Endometrial microvascular endothelial cells (primary cell): ENCODE data around the gene CCNC. TPM values are rescaled to one million over a fixed set of nuclear protein-coding genes. Genes with fewer than 3 reads are reported as not detected.

ENCODE experiments used
- in situ Hi-C: cut with HindIII; loops from 2 replicates; pipeline ENCODE4 v1.10.0; 2017; ENCODE audit warnings: low sequenced_read_pairs, low pct_unique_long_range_greater_than_20kb; ENCODE audit errors: inconsistent ontology term
- total RNA-seq: library from RNA; depleted of rRNA; stranded (reverse); fragments of >200 nt; gene quantifications from one replicate; pipeline ENCODE4 v1.2.3, GENCODE V29; 2015; ENCODE audit errors: inconsistent ontology term

CCNC gene
- total RNA-seq, 1 donor from 2014 or later, result 90.8 TPM

DNA sequence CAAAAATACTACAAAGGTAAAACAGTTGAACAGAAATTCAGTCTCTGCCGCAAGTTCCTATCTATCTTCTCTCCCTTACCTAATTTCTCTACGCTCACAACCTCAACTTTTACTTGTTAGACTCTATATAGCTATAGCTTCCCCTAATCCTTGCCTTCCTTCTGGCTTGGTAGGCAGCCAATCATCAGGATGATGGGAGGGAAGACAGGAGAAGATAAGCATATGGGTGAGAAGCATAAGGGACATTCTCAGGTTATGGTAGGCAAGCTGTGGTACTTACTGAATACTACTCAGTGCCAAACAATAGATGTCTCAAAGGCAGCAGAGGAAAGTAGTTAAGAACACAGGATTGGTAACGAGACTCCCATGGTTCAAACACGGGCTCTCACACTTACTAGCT lies 7.8 kb downstream of the CCNC start:
- in situ Hi-C loops, result no loop called here

DNA sequence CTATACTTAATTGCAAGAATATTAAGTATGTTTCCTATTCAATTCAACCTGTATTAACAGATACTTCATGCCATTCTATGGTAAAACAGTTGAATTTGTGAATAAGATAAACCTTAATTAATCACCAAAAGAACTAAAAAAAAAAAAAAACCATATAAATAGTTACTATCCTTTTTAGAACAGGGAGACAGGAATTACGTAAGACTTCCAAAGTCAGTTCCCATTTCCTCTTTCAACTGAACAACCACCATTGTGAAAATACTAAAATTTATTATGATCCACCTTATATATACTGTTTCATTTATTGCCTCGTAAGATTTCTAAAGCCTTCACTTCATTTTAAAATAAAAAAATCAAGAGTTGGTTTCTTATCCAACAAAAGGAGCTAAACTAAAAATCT lies 9.4 kb downstream of the CCNC start:
- in situ Hi-C loops, result no loop called here

DNA sequence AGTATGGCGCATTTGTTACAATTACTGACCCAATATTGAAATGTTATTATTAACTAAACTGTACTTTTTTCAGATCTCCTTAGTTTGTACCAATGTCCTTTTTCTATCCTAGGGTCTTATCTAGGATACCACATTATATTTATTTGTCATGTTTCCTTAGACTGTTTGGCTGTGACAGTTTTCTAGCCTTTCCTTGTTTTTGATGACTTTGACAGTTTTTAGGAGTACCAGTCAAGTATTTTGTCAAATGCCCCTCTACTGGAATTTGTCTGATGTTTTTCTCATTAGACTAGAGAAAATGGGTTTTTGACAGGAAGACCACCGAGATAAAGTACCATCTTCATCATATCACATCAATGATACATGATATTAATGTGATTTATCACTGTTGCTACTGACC lies 14.6 kb downstream of the CCNC start:
- in situ Hi-C loops, result no loop called here

DNA sequence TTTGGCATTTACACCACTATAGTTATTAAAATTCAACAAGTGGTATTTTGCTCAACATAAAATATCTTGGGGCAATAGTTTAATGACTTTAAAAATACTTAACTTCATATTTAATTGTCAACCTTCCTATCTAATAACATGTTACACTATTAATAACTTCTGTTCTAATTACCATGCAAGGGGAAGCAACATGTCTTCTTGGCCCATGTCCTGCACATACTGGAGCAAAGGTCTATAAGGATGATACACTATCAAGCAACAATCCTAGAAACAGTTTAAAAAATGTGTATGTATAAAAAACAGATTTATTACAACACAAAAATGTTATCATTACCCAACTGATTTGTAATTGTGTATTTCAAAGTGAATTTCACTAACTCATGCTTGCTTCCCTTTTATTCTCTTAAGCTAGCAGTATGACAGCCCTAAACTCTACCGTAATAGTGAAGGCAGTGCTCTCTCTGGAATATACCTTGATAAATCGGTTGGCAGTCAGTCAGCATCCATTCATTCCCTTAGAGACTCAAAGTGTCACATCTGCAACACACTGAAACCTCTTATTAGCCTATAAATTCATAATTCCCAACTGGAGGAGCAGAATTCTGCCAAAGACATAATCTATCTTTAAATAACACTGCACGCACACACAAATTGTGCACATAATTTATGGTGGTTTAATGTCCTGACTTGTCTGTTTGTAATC lies 18.3 kb downstream of the CCNC start:
- in situ Hi-C loops, result no loop called here

GRCh38 chr6:99548706-99549105 lies 19.8 kb downstream of the CCNC start:
- in situ Hi-C loops, result no loop called here

DNA sequence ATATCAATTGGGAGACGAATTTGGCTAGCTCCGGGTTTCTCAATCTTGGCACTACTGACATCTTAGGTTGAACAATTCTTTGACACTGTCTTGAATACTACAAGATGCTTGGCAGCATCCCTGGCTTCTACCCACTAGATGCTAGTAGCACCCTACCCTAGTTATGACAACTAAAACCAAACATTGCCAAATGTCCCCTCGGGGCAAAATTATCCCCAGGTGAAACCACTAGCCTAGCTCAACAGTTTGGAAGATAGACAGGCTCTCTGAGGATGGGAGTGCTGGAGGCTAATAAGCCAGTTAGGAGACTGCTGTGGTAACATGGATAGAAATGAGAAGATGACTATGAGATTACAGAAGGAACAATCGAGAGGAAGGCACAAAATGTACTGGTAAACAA lies 20.9 kb downstream of the CCNC start:
- in situ Hi-C loops, result no loop called here

DNA sequence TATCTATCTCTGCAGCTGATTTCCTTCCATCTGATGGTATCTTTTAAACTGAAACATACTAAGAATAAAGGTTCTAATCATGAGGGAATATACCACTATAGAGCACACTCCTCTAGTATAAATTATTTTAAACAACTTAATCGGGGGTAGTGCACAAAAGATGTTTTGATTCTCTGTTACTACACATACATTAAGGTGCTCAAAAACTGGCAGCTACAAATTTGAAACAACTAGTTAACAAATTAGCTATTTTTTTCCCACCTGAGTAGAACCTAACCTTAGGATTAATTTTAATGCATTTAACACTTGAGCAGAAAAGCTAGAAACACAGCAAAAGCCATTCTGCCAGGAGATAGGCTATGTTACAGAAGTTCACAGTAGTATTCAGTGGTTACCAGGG lies 23.0 kb downstream of the CCNC start:
- in situ Hi-C loops, result no loop called here

DNA sequence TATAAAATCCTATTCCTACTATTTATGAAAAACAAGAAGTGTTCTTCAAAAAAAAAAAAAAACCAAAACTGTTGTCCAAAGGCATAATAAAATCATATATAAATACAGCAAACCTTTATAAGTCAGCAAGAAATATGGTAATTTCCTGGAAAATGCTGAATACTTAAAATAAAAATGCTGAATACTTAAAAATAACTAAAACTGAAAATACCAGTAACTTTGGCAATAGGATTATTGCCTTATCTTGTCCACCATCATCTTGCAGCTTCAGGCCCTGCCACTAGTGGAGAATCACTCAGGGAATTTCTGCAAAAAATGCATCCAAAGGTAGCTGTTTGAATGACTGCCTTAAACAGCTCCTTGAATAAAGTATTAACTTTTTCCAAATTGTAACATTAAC lies 24.5 kb downstream of the CCNC start:
- in situ Hi-C loops, result no loop called here

GRCh38 chr6:99530627-99531026 lies 37.8 kb downstream of the CCNC start:
- in situ Hi-C loops, result no loop called here

DNA sequence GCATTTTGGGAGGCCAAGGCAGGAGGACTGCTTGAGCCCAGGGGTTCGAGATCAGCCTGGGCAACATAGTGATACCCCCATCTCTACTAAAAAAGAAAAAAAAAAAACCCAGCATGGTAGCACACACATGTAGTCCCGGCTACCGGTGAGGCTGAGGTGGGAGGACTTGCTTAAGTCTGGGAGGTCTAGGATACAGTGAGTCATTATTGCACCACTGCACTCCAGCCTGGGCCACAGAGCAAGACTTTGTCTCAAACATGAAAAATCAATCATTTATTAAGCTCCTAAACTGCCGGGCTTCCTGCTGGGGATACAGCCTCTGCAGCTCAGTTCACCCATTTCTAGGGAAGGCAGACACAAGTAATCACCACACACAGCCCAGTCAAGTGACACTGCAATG lies 45.9 kb downstream of the CCNC start:
- in situ Hi-C loops, result no loop called here

GRCh38 chr6:99521633-99522151 lies 46.8 kb downstream of the CCNC start:
- in situ Hi-C loops, result no loop called here

- in situ Hi-C loops, result no loop called here
These were observed 47.4 kb downstream of the CCNC start for GRCh38 chr6:99520855-99521632.

GRCh38 chr6:99519446-99519845 lies 49.0 kb downstream of the CCNC start:
- in situ Hi-C loops, result no loop called here

DNA sequence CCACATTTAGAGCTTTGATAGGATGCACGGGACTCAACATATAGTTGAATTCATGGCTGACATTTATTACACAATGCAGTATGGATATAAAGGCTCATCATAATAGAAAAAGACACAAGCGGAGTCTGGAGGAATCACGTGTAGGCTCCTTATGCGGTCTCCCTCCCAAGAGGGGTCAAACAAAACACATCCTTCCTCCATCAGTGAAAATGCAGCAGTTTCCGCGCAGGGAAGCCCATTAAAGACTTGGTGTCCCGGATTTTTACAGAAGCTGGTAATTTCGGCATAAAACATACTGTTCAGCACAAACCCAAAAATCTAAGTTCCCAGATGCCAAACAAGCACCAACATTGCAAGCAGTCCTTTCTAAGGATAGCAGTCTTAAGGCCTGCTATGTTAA lies 54.4 kb downstream of the CCNC start:
- in situ Hi-C loops, result no loop called here

GRCh38 chr6:99512033-99512432 lies 56.4 kb downstream of the CCNC start:
- in situ Hi-C loops, result no loop called here

DNA sequence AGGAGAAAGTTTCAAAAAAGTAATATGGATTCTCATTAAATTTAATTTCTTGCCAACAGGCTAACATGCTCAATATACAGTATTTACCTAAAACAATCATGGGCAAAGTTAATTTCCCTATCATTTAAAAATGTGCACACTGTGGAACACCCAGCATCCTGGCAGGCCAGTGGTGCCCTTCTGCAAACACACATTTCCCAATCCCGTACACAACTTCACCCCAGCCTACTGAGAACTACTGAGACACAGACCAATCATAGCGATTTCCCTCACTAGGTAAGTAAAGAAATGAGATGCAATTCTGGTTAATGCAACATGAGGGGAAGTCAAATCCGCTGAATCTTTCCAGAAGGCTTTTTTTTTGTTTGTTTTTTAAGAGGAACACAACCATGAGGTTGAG lies 60.8 kb downstream of the CCNC start:
- in situ Hi-C loops, result no loop called here

DNA sequence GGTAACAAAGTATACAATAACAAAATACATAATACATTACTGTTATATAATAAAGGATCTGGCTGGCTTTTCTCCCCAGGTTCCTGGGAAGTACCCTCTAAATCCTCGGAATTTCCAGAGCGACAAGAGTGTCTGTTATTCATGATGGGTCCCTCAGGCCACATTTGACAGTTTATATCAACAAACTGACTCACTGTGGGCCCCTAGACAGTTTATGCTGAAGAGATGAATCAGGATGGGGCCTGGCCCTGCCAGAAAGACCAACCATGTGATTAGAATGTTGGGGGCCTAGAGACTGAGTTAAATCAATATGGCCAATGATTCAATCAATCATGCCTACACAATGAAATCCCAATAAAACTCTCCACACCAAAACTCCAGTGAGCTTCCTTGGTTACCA lies 66.7 kb downstream of the CCNC start:
- in situ Hi-C loops, result no loop called here

DNA sequence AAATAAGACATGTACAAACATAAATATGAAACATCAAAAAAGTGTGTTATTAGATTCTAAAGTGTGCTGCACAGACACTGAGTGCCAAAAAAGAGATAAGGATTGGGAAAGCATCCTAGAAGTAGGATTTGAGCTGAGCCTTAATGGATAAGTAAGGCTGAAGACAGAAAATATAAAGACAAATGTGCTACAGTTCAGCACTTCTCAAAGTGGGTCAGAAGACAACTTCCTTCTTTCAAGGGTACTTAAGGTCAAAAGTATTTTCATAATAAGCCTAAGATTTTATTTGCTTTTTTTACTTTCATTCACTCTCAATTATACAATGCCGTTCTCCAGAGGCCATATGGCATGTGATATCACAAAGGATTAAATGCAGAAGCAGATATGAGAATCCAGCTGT lies 70.0 kb downstream of the CCNC start:
- in situ Hi-C loops, result no loop called here

DNA sequence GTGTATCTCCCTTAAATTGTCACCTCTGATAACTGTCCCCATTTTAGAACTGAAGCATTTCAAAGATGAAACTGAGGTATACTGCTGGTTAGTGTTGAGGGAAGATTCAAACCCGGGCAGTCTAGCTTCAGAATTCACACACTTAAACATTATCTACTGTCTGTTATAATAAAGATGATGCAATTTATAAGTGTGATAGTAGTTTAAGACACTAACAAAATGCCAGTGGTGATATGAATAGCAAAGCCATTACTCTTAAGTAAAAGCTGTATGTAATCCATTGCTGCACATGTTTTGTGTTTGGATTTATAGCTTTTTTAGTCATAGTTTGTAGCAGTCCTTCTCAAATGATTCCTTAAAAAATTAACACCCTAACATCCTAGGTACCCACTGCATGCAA lies 73.0 kb downstream of the CCNC start:
- in situ Hi-C loops, result no loop called here
